ENCODE results near the gene SRRM1. TPM values are rescaled to one million over a fixed set of nuclear protein-coding genes. Genes with fewer than 3 reads are reported as not detected.
A peak's percentile ranks its signal among the peaks of the same experiment; 100 is the strongest.

Gene SRRM1
- total RNA-seq, 1 experiment from 2014 or later, result 98.5 TPM

GRCh38 chr1:24639094-24639493 lies 4.0 kb upstream of the SRRM1 start:
- Histone ChIP-seq H3K79me2 (ENCODE audit: low read length) (peaks cover 14% of the 10 kb centered on the region), H3K27ac (ENCODE audit: low read length) (no peak overlapping the region), H3K36me3 (ENCODE audit: insufficient read depth, low read length) (no peaks in the 10 kb centered on the region), H3K9me3 (ENCODE audit: low read length) (no peaks in the 10 kb centered on the region), H3K4me2 (ENCODE audit: low read depth, low read length, poor library complexity, severe bottlenecking) (no peak overlapping the region), H3K9me2 (replicated peaks; ENCODE audit: insufficient read depth, low read length) (no peaks in the 10 kb centered on the region), H3K9ac (ENCODE audit: low read length) (no peak overlapping the region), H3K4me3 (ENCODE audit: low read length) (no peak overlapping the region), H3K27me3 (ENCODE audit: low read length) (no peaks in the 10 kb centered on the region), H2AFZ (ENCODE audit: low read length) (no peak overlapping the region), H4K20me1 (ENCODE audit: insufficient read depth, low read depth, low read length) (peaks cover 8% of the 10 kb centered on the region), H3K4me1 (ENCODE audit: low read length) (peaks cover 12% of the 10 kb centered on the region)
- DNase-seq, result no peak

GRCh38 chr1:24639881-24640280 lies 3.2 kb upstream of the SRRM1 start:
- Histone ChIP-seq H3K9me2 (replicated peaks; ENCODE audit: insufficient read depth, low read length) (no peaks in the 10 kb centered on the region), H3K79me2 (ENCODE audit: low read length) (peaks cover 21% of the 10 kb centered on the region), H3K27ac (ENCODE audit: low read length) (no peak overlapping the region), H4K20me1 (ENCODE audit: insufficient read depth, low read depth, low read length) (peaks cover 15% of the 10 kb centered on the region), H3K36me3 (ENCODE audit: insufficient read depth, low read length) (peaks cover 6% of the 10 kb centered on the region), H3K9ac (ENCODE audit: low read length) (no peak overlapping the region), H3K4me1 (ENCODE audit: low read length) (peaks cover 18% of the 10 kb centered on the region), H3K4me2 (ENCODE audit: low read depth, low read length, poor library complexity, severe bottlenecking) (no peak overlapping the region), H3K9me3 (ENCODE audit: low read length) (no peaks in the 10 kb centered on the region), H2AFZ (ENCODE audit: low read length) (no peak overlapping the region), H3K27me3 (ENCODE audit: low read length) (no peaks in the 10 kb centered on the region), H3K4me3 (ENCODE audit: low read length) (no peak overlapping the region)
- DNase-seq, result no peak

- DNase-seq, result no peak
- peaks cover 20% of the 10 kb centered on the region for H3K4me1 ChIP-seq (ENCODE audit: low read length)
- peaks cover 25% of the 10 kb centered on the region for H3K79me2 ChIP-seq (ENCODE audit: low read length)
- H3K36me3 ChIP-seq (ENCODE audit: insufficient read depth, low read length), result peaks cover 10% of the 10 kb centered on the region
- no peak overlapping the region for H3K9ac ChIP-seq (ENCODE audit: low read length)
- H3K9me2 ChIP-seq (replicated peaks; ENCODE audit: insufficient read depth, low read length), result no peaks in the 10 kb centered on the region
- H3K4me2 ChIP-seq (ENCODE audit: low read depth, low read length, poor library complexity, severe bottlenecking), result no peak overlapping the region
- H4K20me1 ChIP-seq (ENCODE audit: insufficient read depth, low read depth, low read length), result peaks cover 20% of the 10 kb centered on the region
- no peaks in the 10 kb centered on the region for H3K9me3 ChIP-seq (ENCODE audit: low read length)
- H3K27ac ChIP-seq (ENCODE audit: low read length), result no peak overlapping the region
- H3K27me3 ChIP-seq (ENCODE audit: low read length), result no peaks in the 10 kb centered on the region
- H2AFZ ChIP-seq (ENCODE audit: low read length), result no peak overlapping the region
- H3K4me3 ChIP-seq (ENCODE audit: low read length), result no peak overlapping the region
Measured at GRCh38 chr1:24640288-24640687, 2.8 kb upstream of the SRRM1 start.

- H3K79me2 ChIP-seq (ENCODE audit: low read length), result peaks cover 39% of the 10 kb centered on the region
- peak overlapping the region; percentile 94 for H3K4me3 ChIP-seq (ENCODE audit: low read length)
- peak overlapping the region; percentile 100 for H3K9ac ChIP-seq (ENCODE audit: low read length)
- H3K9me3 ChIP-seq (ENCODE audit: low read length), result no peaks in the 10 kb centered on the region
- no peaks in the 10 kb centered on the region for H3K27me3 ChIP-seq (ENCODE audit: low read length)
- peak overlapping the region; percentile 88 for H3K4me2 ChIP-seq (ENCODE audit: low read depth, low read length, poor library complexity, severe bottlenecking)
- peak overlapping the region; percentile 92 for H3K27ac ChIP-seq (ENCODE audit: low read length)
- H3K4me1 ChIP-seq (ENCODE audit: low read length), result peaks cover 24% of the 10 kb centered on the region
- no peak overlapping the region for H2AFZ ChIP-seq (ENCODE audit: low read length)
- DNase-seq, result peak; percentile 73
- H4K20me1 ChIP-seq (ENCODE audit: insufficient read depth, low read depth, low read length), result peaks cover 31% of the 10 kb centered on the region
- peaks cover 21% of the 10 kb centered on the region for H3K36me3 ChIP-seq (ENCODE audit: insufficient read depth, low read length)
- no peaks in the 10 kb centered on the region for H3K9me2 ChIP-seq (replicated peaks; ENCODE audit: insufficient read depth, low read length)
Measured at GRCh38 chr1:24641646-24642151, 1.4 kb upstream of the SRRM1 start.

- Histone ChIP-seq H3K9ac (ENCODE audit: low read length) (peak overlapping the region; percentile 97), H3K9me3 (ENCODE audit: low read length) (no peaks in the 10 kb centered on the region), H3K36me3 (ENCODE audit: insufficient read depth, low read length) (peaks cover 40% of the 10 kb centered on the region), H3K4me1 (ENCODE audit: low read length) (peaks cover 24% of the 10 kb centered on the region), H3K9me2 (replicated peaks; ENCODE audit: insufficient read depth, low read length) (no peaks in the 10 kb centered on the region), H4K20me1 (ENCODE audit: insufficient read depth, low read depth, low read length) (peaks cover 42% of the 10 kb centered on the region), H3K4me3 (ENCODE audit: low read length) (peak overlapping the region; percentile 88), H3K79me2 (ENCODE audit: low read length) (peaks cover 58% of the 10 kb centered on the region), H3K27ac (ENCODE audit: low read length) (peak overlapping the region; percentile 80), H3K27me3 (ENCODE audit: low read length) (no peaks in the 10 kb centered on the region), H2AFZ (ENCODE audit: low read length) (no peak overlapping the region), H3K4me2 (ENCODE audit: low read depth, low read length, poor library complexity, severe bottlenecking) (peak overlapping the region; percentile 93)
- DNase-seq, result peak; percentile 71
Measured at GRCh38 chr1:24643363-24644099, 429 bp downstream of the SRRM1 start.

GRCh38 chr1:24644100-24644384 lies 940 bp downstream of the SRRM1 start:
- Histone ChIP-seq H4K20me1 (ENCODE audit: insufficient read depth, low read depth, low read length) (peaks cover 42% of the 10 kb centered on the region), H2AFZ (ENCODE audit: low read length) (no peak overlapping the region), H3K36me3 (ENCODE audit: insufficient read depth, low read length) (peaks cover 45% of the 10 kb centered on the region), H3K4me1 (ENCODE audit: low read length) (peaks cover 24% of the 10 kb centered on the region), H3K9me3 (ENCODE audit: low read length) (no peaks in the 10 kb centered on the region), H3K27me3 (ENCODE audit: low read length) (no peaks in the 10 kb centered on the region), H3K9ac (ENCODE audit: low read length) (peak overlapping the region; percentile 97), H3K4me2 (ENCODE audit: low read depth, low read length, poor library complexity, severe bottlenecking) (peak overlapping the region; percentile 93), H3K27ac (ENCODE audit: low read length) (peak overlapping the region; percentile 80), H3K4me3 (ENCODE audit: low read length) (peak overlapping the region; percentile 88), H3K9me2 (replicated peaks; ENCODE audit: insufficient read depth, low read length) (no peaks in the 10 kb centered on the region), H3K79me2 (ENCODE audit: low read length) (peaks cover 63% of the 10 kb centered on the region)
- peak; percentile 67 for DNase-seq

- Histone ChIP-seq H3K9ac (ENCODE audit: low read length) (no peak overlapping the region), H3K9me2 (replicated peaks; ENCODE audit: insufficient read depth, low read length) (no peaks in the 10 kb centered on the region), H3K4me1 (ENCODE audit: low read length) (peaks cover 16% of the 10 kb centered on the region), H3K9me3 (ENCODE audit: low read length) (no peaks in the 10 kb centered on the region), H3K79me2 (ENCODE audit: low read length) (peaks cover 88% of the 10 kb centered on the region), H3K4me3 (ENCODE audit: low read length) (no peak overlapping the region), H3K36me3 (ENCODE audit: insufficient read depth, low read length) (peaks cover 86% of the 10 kb centered on the region), H2AFZ (ENCODE audit: low read length) (no peak overlapping the region), H4K20me1 (ENCODE audit: insufficient read depth, low read depth, low read length) (peaks cover 36% of the 10 kb centered on the region), H3K27me3 (ENCODE audit: low read length) (no peaks in the 10 kb centered on the region), H3K4me2 (ENCODE audit: low read depth, low read length, poor library complexity, severe bottlenecking) (no peak overlapping the region), H3K27ac (ENCODE audit: low read length) (no peak overlapping the region)
- no peak for DNase-seq
Measured at GRCh38 chr1:24648919-24649318, 5.8 kb downstream of the SRRM1 start.

- no peak overlapping the region for H3K4me2 ChIP-seq (ENCODE audit: low read depth, low read length, poor library complexity, severe bottlenecking)
- H2AFZ ChIP-seq (ENCODE audit: low read length), result no peak overlapping the region
- peaks cover 92% of the 10 kb centered on the region for H3K36me3 ChIP-seq (ENCODE audit: insufficient read depth, low read length)
- no peaks in the 10 kb centered on the region for H3K27me3 ChIP-seq (ENCODE audit: low read length)
- no peak overlapping the region for H3K9ac ChIP-seq (ENCODE audit: low read length)
- DNase-seq, result no peak
- H3K9me2 ChIP-seq (replicated peaks; ENCODE audit: insufficient read depth, low read length), result no peaks in the 10 kb centered on the region
- no peaks in the 10 kb centered on the region for H3K4me1 ChIP-seq (ENCODE audit: low read length)
- no peak overlapping the region for H3K4me3 ChIP-seq (ENCODE audit: low read length)
- H3K9me3 ChIP-seq (ENCODE audit: low read length), result no peaks in the 10 kb centered on the region
- no peak overlapping the region for H3K27ac ChIP-seq (ENCODE audit: low read length)
- peaks cover 89% of the 10 kb centered on the region for H3K79me2 ChIP-seq (ENCODE audit: low read length)
- H4K20me1 ChIP-seq (ENCODE audit: insufficient read depth, low read depth, low read length), result peaks cover 10% of the 10 kb centered on the region
Measured at GRCh38 chr1:24652382-24652781, 9.3 kb downstream of the SRRM1 start.

All from Karpas-422 (cell line).